Immature natural killer cell (primary cell): ENCODE measurements around the gene DBP. TPM values are rescaled to one million over a fixed set of nuclear protein-coding genes. Genes with fewer than 3 reads are reported as not detected.
A peak's percentile ranks its signal among the peaks of the same experiment; 100 is the strongest.
"Not testable (repeated sequence)": the region's sequence is repeated elsewhere in the genome, so short reads cannot be mapped to it uniquely, and the experiment has no call there.

Experiments used
- DNase-seq, 3 donors: peaks; one replicate each; pipeline ENCODE4 v3.0.0; 2022; ENCODE audit warnings: mixed read lengths in 1 of 3
- H3K27ac Mint-ChIP-seq, 6 donors: one replicate each; pipeline ENCODE4 v1.8.0; 2020; ENCODE audit warnings: mixed read lengths in 6 of 6, mild to moderate bottlenecking in 5 of 6, inconsistent platforms in 4 of 6, moderate library complexity in 3 of 6
- H3K27me3 Mint-ChIP-seq, 3 donors: one replicate each; pipeline ENCODE4 v1.8.0; 2020 to 2021; ENCODE audit warnings: low read depth in 3 of 3, mild to moderate bottlenecking in 3 of 3, mixed read lengths in 3 of 3, moderate library complexity in 3 of 3, inconsistent platforms in 1 of 3
- H3K36me3 Mint-ChIP-seq, 3 donors: one replicate each; pipeline ENCODE4 v1.8.0; 2020; ENCODE audit warnings: mixed read lengths in 3 of 3, inconsistent platforms in 2 of 3, mild to moderate bottlenecking in 2 of 3
- H3K4me1 Mint-ChIP-seq, 2 donors: one replicate each; pipeline ENCODE4 v1.8.0; 2020; ENCODE audit warnings: inconsistent platforms in 2 of 2, mild to moderate bottlenecking in 2 of 2, mixed read lengths in 2 of 2, moderate library complexity in 1 of 2
- H3K4me3 Mint-ChIP-seq, 5 donors: one replicate each; pipeline ENCODE4 v1.8.0; 2020; ENCODE audit warnings: mild to moderate bottlenecking in 5 of 5, mixed read lengths in 5 of 5, inconsistent platforms in 3 of 5, moderate library complexity in 3 of 5
- H3K9me3 Mint-ChIP-seq, 6 donors: one replicate each; pipeline ENCODE4 v1.8.0; 2020; ENCODE audit warnings: mild to moderate bottlenecking in 6 of 6, mixed read lengths in 6 of 6, inconsistent platforms in 4 of 6, moderate library complexity in 3 of 6
- polyA plus RNA-seq, 3 donors: library from polyadenylated mRNA; unstranded; fragments of 300-500 nt; fragmentation: Illumina TruSeq; gene quantifications; one replicate each; pipeline ENCODE4 v1.2.3, GENCODE V29; 2021

Gene DBP
- polyA plus RNA-seq, result 10 to 100 TPM; 23.6 to 65.1 (median 26.3) TPM

GRCh38 chr19:48636859-48637448 is at the start of gene DBP:
Gene DBP (minus strand): TSS chr19:48637379. CDS start chr19:48636994, 385 bp downstream.
- Mint-ChIP-seq H3K27me3 (peaks cover 14 to 24% (median 14%) of the 10 kb centered on the region in 3 donors), H3K27ac (peak within 1 kb of the TSS; percentile 98 to 100 (median 98)), H3K4me1 (peaks cover 51 to 57% of the 10 kb centered on the region in 2 donors), H3K36me3 (peaks cover 0 to 5% (median 4%) of the 10 kb centered on the region in 3 donors), H3K4me3 (peak within 1 kb of the TSS; percentile 89 to 98 (median 92)), H3K9me3 (no peaks in the 10 kb centered on the region)
- DNase-seq, result no peak

- not testable (repeated sequence) for H3K4me3 Mint-ChIP-seq, H3K27ac Mint-ChIP-seq, DNase-seq, H3K36me3 Mint-ChIP-seq, H3K27me3 Mint-ChIP-seq, H3K9me3 Mint-ChIP-seq, H3K4me1 Mint-ChIP-seq
Observed at GRCh38 chr19:48686637-48687036, 49.5 kb upstream of the DBP start.

- DNase-seq, result no peak
- Mint-ChIP-seq H3K27ac (no peak overlapping the region), H3K4me3 (no peak overlapping the region), H3K36me3 (no peaks in the 10 kb centered on the region), H3K4me1 (peaks cover 0 to 1% of the 10 kb centered on the region in 2 donors), H3K27me3 (no peaks in the 10 kb centered on the region), H3K9me3 (no peaks in the 10 kb centered on the region)
Observed at GRCh38 chr19:48686088-48686487, 48.9 kb upstream of the DBP start.

GRCh38 chr19:48685583-48685982 is 48.4 kb upstream of the DBP start:
- Mint-ChIP-seq H3K27me3 (no peaks in the 10 kb centered on the region), H3K36me3 (no peaks in the 10 kb centered on the region), H3K27ac (no peak overlapping the region), H3K9me3 (no peaks in the 10 kb centered on the region), H3K4me1 (peaks cover 0 to 2% of the 10 kb centered on the region in 2 donors), H3K4me3 (no peak overlapping the region)
- no peak for DNase-seq

GRCh38 chr19:48683349-48683748 is 46.2 kb upstream of the DBP start:
- no peak for DNase-seq
- H3K27ac Mint-ChIP-seq, result no peak overlapping the region

GRCh38 chr19:48681127-48681470 is 43.9 kb upstream of the DBP start:
- Mint-ChIP-seq H3K4me3 (no peak overlapping the region), H3K27ac (no peak overlapping the region), H3K27me3 (no peaks in the 10 kb centered on the region), H3K9me3 (no peaks in the 10 kb centered on the region), H3K4me1 (peaks cover 0 to 2% of the 10 kb centered on the region in 2 donors), H3K36me3 (no peaks in the 10 kb centered on the region)
- no peak for DNase-seq

More at GRCh38 chr19:48683349-48683748, 46.2 kb upstream of the DBP start:
- no peaks in the 10 kb centered on the region for H3K36me3 Mint-ChIP-seq
- H3K27me3 Mint-ChIP-seq, result no peaks in the 10 kb centered on the region
- H3K4me3 Mint-ChIP-seq, result peak overlapping the region in 2 of 5 donors; percentile 13 to 18
- peaks cover 0 to 2% of the 10 kb centered on the region in 2 donors for H3K4me1 Mint-ChIP-seq
- H3K9me3 Mint-ChIP-seq, result no peaks in the 10 kb centered on the region

GRCh38 chr19:48680436-48681126 is 43.4 kb upstream of the DBP start:
- H3K9me3 Mint-ChIP-seq, result no peaks in the 10 kb centered on the region
- DNase-seq, result no peak
- H3K4me1 Mint-ChIP-seq, result peaks cover 1 to 2% of the 10 kb centered on the region in 2 donors
- H3K4me3 Mint-ChIP-seq, result no peak overlapping the region
- H3K36me3 Mint-ChIP-seq, result no peaks in the 10 kb centered on the region
- no peak overlapping the region for H3K27ac Mint-ChIP-seq
- H3K27me3 Mint-ChIP-seq, result no peaks in the 10 kb centered on the region

- H3K27me3 Mint-ChIP-seq, DNase-seq, H3K27ac Mint-ChIP-seq, H3K36me3 Mint-ChIP-seq, H3K4me1 Mint-ChIP-seq, H3K4me3 Mint-ChIP-seq, H3K9me3 Mint-ChIP-seq: not testable (repeated sequence)
Observed at GRCh38 chr19:48680006-48680405, 42.8 kb upstream of the DBP start.

- Mint-ChIP-seq H3K4me3 (no peak overlapping the region), H3K27me3 (peaks cover 0 to 3% (median 0%) of the 10 kb centered on the region in 3 donors), H3K4me1 (peaks cover 8% of the 10 kb centered on the region in 2 donors), H3K27ac (no peak overlapping the region), H3K36me3 (no peaks in the 10 kb centered on the region), H3K9me3 (no peaks in the 10 kb centered on the region)
- no peak for DNase-seq
Observed at GRCh38 chr19:48678201-48678600, 41.0 kb upstream of the DBP start.

- DNase-seq, result no peak
- H3K27me3 Mint-ChIP-seq, result peaks cover 0 to 3% (median 3%) of the 10 kb centered on the region in 3 donors
- peak overlapping the region in 2 of 6 donors; percentile 3 to 49 for H3K27ac Mint-ChIP-seq
- H3K9me3 Mint-ChIP-seq, result no peaks in the 10 kb centered on the region
- no peak overlapping the region for H3K4me3 Mint-ChIP-seq
- H3K36me3 Mint-ChIP-seq, result no peaks in the 10 kb centered on the region
- peaks cover 8% of the 10 kb centered on the region in 2 donors for H3K4me1 Mint-ChIP-seq
Observed at GRCh38 chr19:48676887-48677286, 39.7 kb upstream of the DBP start.

GRCh38 chr19:48676487-48676886 is 39.3 kb upstream of the DBP start:
- peaks cover 0 to 3% (median 3%) of the 10 kb centered on the region in 3 donors for H3K27me3 Mint-ChIP-seq
- no peak overlapping the region for H3K4me3 Mint-ChIP-seq
- H3K36me3 Mint-ChIP-seq, result no peaks in the 10 kb centered on the region
- no peaks in the 10 kb centered on the region for H3K9me3 Mint-ChIP-seq
- DNase-seq, result no peak
- no peak overlapping the region for H3K27ac Mint-ChIP-seq
- H3K4me1 Mint-ChIP-seq, result peaks cover 8% of the 10 kb centered on the region in 2 donors

- DNase-seq, result peak; percentile 65 to 76 (median 66)
- Mint-ChIP-seq H3K36me3 (no peaks in the 10 kb centered on the region), H3K27me3 (peaks cover 0 to 3% (median 3%) of the 10 kb centered on the region in 3 donors), H3K27ac (peak overlapping the region in 2 of 6 donors; percentile 18 to 67), H3K9me3 (no peaks in the 10 kb centered on the region), H3K4me1 (peaks cover 5 to 8% of the 10 kb centered on the region in 2 donors), H3K4me3 (no peak overlapping the region)
Observed at GRCh38 chr19:48674921-48675824, 38.0 kb upstream of the DBP start.

GRCh38 chr19:48674216-48674809 is 37.1 kb upstream of the DBP start:
- peaks cover 3 to 9% (median 7%) of the 10 kb centered on the region in 3 donors for H3K27me3 Mint-ChIP-seq
- H3K27ac Mint-ChIP-seq, result no peak overlapping the region
- peaks cover 0 to 4% (median 0%) of the 10 kb centered on the region in 6 donors for H3K9me3 Mint-ChIP-seq
- H3K4me3 Mint-ChIP-seq, result no peak overlapping the region
- H3K4me1 Mint-ChIP-seq, result peaks cover 8 to 11% of the 10 kb centered on the region in 2 donors
- no peaks in the 10 kb centered on the region for H3K36me3 Mint-ChIP-seq
- no peak for DNase-seq
